ENCODE measurements around the gene KLHL5. TPM values are rescaled to one million over a fixed set of nuclear protein-coding genes. Genes with fewer than 3 reads are reported as not detected.
"Not testable (repeated sequence)": the region's sequence is repeated elsewhere in the genome, so short reads cannot be mapped to it uniquely, and the experiment has no call there.

The KLHL5 gene
- total RNA-seq, 1 donor from 2014 or later: 30.2 TPM

- TF ChIP-seq CTCF (conservative IDR thresholded peaks at IDR 0.05): no peak
- no peaks in the 10 kb centered on the region for H3K27me3 Mint-ChIP-seq (ENCODE audit: low read depth)
- H3K4me1 Mint-ChIP-seq: no peaks in the 10 kb centered on the region
- H3K9me3 Mint-ChIP-seq: no peaks in the 10 kb centered on the region
- H3K4me3 Mint-ChIP-seq: no peak overlapping the region
- H3K27ac Mint-ChIP-seq (ENCODE audit: unreplicated experiment): no peak overlapping the region
- DNase-seq (ENCODE audit: low read depth, low spot score): no peak
- H3K36me3 Mint-ChIP-seq (ENCODE audit: low read depth): no peaks in the 10 kb centered on the region
Observed at GRCh38 chr4:39030725-39031124, 31.3 kb upstream of the KLHL5 start.

GRCh38 chr4:39031590-39032020, 30.4 kb upstream of the KLHL5 start:
- H3K27ac Mint-ChIP-seq (ENCODE audit: unreplicated experiment); H3K4me1 Mint-ChIP-seq; H3K4me3 Mint-ChIP-seq: not testable (repeated sequence)

GRCh38 chr4:39032218-39033085, 29.6 kb upstream of the KLHL5 start, which contains the start of gene TMEM156:
Gene TMEM156 (minus strand): TSS chr4:39032409. CDS start chr4:39032313, 96 bp downstream.
- no peak within 1 kb of the TSS for H3K4me3 Mint-ChIP-seq
- no peaks in the 10 kb centered on the region for H3K27me3 Mint-ChIP-seq (ENCODE audit: low read depth)
- DNase-seq (ENCODE audit: low read depth, low spot score): no peak
- no peak for TF ChIP-seq CTCF (conservative IDR thresholded peaks at IDR 0.05)
- no peaks in the 10 kb centered on the region for H3K9me3 Mint-ChIP-seq
- peaks cover under 1% of the 10 kb centered on the region for H3K4me1 Mint-ChIP-seq
- no peaks in the 10 kb centered on the region for H3K36me3 Mint-ChIP-seq (ENCODE audit: low read depth)
- no peak within 1 kb of the TSS for H3K27ac Mint-ChIP-seq (ENCODE audit: unreplicated experiment)

More at GRCh38 chr4:39031590-39032020, 30.4 kb upstream of the KLHL5 start:
- not testable (repeated sequence) for H3K9me3 Mint-ChIP-seq; H3K27me3 Mint-ChIP-seq (ENCODE audit: low read depth); DNase-seq (ENCODE audit: low read depth, low spot score); H3K36me3 Mint-ChIP-seq (ENCODE audit: low read depth)

- no peak for DNase-seq (ENCODE audit: low read depth, low spot score)
Observed at GRCh38 chr4:39036172-39036571, 25.9 kb upstream of the KLHL5 start.

GRCh38 chr4:39037491-39037825, 24.6 kb upstream of the KLHL5 start:
- H3K4me1 Mint-ChIP-seq: peaks cover 12% of the 10 kb centered on the region
- H3K4me3 Mint-ChIP-seq: no peak overlapping the region
- H3K27ac Mint-ChIP-seq (ENCODE audit: unreplicated experiment): no peak overlapping the region

More at GRCh38 chr4:39036172-39036571, 25.9 kb upstream of the KLHL5 start:
- no peak overlapping the region for H3K27ac Mint-ChIP-seq (ENCODE audit: unreplicated experiment)
- no peak for TF ChIP-seq CTCF (conservative IDR thresholded peaks at IDR 0.05)
- no peaks in the 10 kb centered on the region for H3K27me3 Mint-ChIP-seq (ENCODE audit: low read depth)
- peaks cover 9% of the 10 kb centered on the region for H3K4me1 Mint-ChIP-seq
- H3K4me3 Mint-ChIP-seq: no peak overlapping the region
- no peaks in the 10 kb centered on the region for H3K9me3 Mint-ChIP-seq
- H3K36me3 Mint-ChIP-seq (ENCODE audit: low read depth): no peaks in the 10 kb centered on the region

More at GRCh38 chr4:39037491-39037825, 24.6 kb upstream of the KLHL5 start:
- no peaks in the 10 kb centered on the region for H3K9me3 Mint-ChIP-seq
- no peaks in the 10 kb centered on the region for H3K36me3 Mint-ChIP-seq (ENCODE audit: low read depth)
- H3K27me3 Mint-ChIP-seq (ENCODE audit: low read depth): no peaks in the 10 kb centered on the region
- DNase-seq (ENCODE audit: low read depth, low spot score): no peak
- no peak for TF ChIP-seq CTCF (conservative IDR thresholded peaks at IDR 0.05)
